Neural cell (in vitro differentiated cells): ENCODE data around the gene ALK. TPM values are rescaled to one million over a fixed set of nuclear protein-coding genes. Genes with fewer than 3 reads are reported as not detected.

Source experiments
- H2AFZ ChIP-seq: fragments of 200-600, 300-800 bp; sonication (generic), shearing (Covaris generic); 2 replicates; pipeline ENCODE4 v1.6.0; 2014; ENCODE audit warnings: low read depth, mild to moderate bottlenecking, antibody characterized with exemption, low read length, moderate library complexity
- H3F3A ChIP-seq: fragments of 200-600 bp; shearing (Covaris generic); 2 replicates; pipeline ENCODE4 v1.6.1; 2016; ENCODE audit warnings: mild to moderate bottlenecking, moderate library complexity, mixed read lengths, antibody characterized with exemption, low read length; ENCODE audit not compliant: insufficient read depth, poor library complexity, severe bottlenecking
- H3K27ac ChIP-seq: fragments of 200-600, 300-800 bp; sonication (generic), shearing (Covaris generic); 2 replicates; pipeline ENCODE4 v1.5.1; 2014; ENCODE audit warnings: mild to moderate bottlenecking, low read length, moderate library complexity
- H3K27me3 ChIP-seq: fragments of 300-800, 200-600 bp; sonication (generic), shearing (Covaris generic); 2 replicates; pipeline ENCODE4 v1.6.0; 2014; ENCODE audit warnings: mild to moderate bottlenecking, low read depth, low read length, moderate library complexity; ENCODE audit not compliant: insufficient read depth
- H3K36me3 ChIP-seq: fragments of 300-800, 200-600 bp; sonication (generic), shearing (Covaris generic); 2 replicates; pipeline ENCODE4 v1.5.1; 2014; ENCODE audit warnings: mild to moderate bottlenecking, antibody characterized with exemption, low read length, moderate library complexity; ENCODE audit not compliant: insufficient read depth
- H3K4me2 ChIP-seq: fragments of 300-800, 200-600 bp; sonication (generic), shearing (Covaris generic); 2 replicates; pipeline ENCODE4 v1.6.0; 2014; ENCODE audit warnings: mild to moderate bottlenecking, low read length
- H3K4me3 ChIP-seq: fragments of 300-800, 200-600 bp; sonication (generic), shearing (Covaris generic); 2 replicates; pipeline ENCODE4 v1.5.1; 2014; ENCODE audit warnings: mild to moderate bottlenecking, low read length, moderate library complexity
- H3K79me2 ChIP-seq: fragments of 200-600 bp; shearing (Covaris generic); replicated peaks from 2 replicates; pipeline ENCODE4 v1.6.0; 2014; ENCODE audit warnings: mild to moderate bottlenecking, low read length, moderate library complexity; ENCODE audit not compliant: insufficient read depth
- H3K9ac ChIP-seq: fragments of 300-800, 200-600 bp; sonication (generic), shearing (Covaris generic); 2 replicates; pipeline ENCODE4 v1.6.1; 2016; ENCODE audit warnings: mild to moderate bottlenecking, low read length, mixed read lengths
- H3K9me2 ChIP-seq: fragments of 200-600 bp; shearing (Covaris generic); 2 replicates; pipeline ENCODE4 v1.6.1; 2016; ENCODE audit warnings: mild to moderate bottlenecking, low read length, mixed read lengths; ENCODE audit not compliant: insufficient read depth
- H3K9me3 ChIP-seq: fragments of 200-600, 300-800 bp; sonication (generic), shearing (Covaris generic); 2 replicates; pipeline ENCODE4 v1.6.1; 2016; ENCODE audit warnings: mild to moderate bottlenecking, mixed run types, low read length, moderate library complexity, mixed read lengths
- H4K20me1 ChIP-seq: fragments of 200-600 bp; shearing (Covaris generic); 2 replicates; pipeline ENCODE4 v1.6.1; 2016; ENCODE audit warnings: mild to moderate bottlenecking, mixed run types; ENCODE audit not compliant: insufficient read depth
- EP300 ChIP-seq: fragments of 450-650 bp; conservative IDR thresholded peaks from 2 replicates; pipeline ENCODE4 v1.6.1; 2014; ENCODE audit warnings: antibody characterized with exemption, mild to moderate bottlenecking, moderate library complexity; ENCODE audit not compliant: poor library complexity, severe bottlenecking
- EZH2 ChIP-seq: fragments of 200-600, 300-800 bp; shearing (Covaris generic), sonication (generic); IDR thresholded peaks from 2 replicates; pipeline ENCODE4 v1.6.1; 2014; ENCODE audit warnings: antibody characterized with exemption, low read length, borderline replicate concordance, mild to moderate bottlenecking; ENCODE audit not compliant: insufficient read depth, poor library complexity, severe bottlenecking
- MXI1 ChIP-seq: fragments of 450-650 bp; conservative IDR thresholded peaks from 2 replicates; pipeline ENCODE4 v1.6.1; 2014; ENCODE audit warnings: antibody characterized with exemption, mild to moderate bottlenecking; ENCODE audit not compliant: poor library complexity, severe bottlenecking
- POLR2AphosphoS5 ChIP-seq: IDR thresholded peaks from 2 replicates; pipeline ENCODE4 v1.6.1; 2012
- RAD21 ChIP-seq: fragments of 450-650 bp; conservative IDR thresholded peaks from 2 replicates; pipeline ENCODE4 v1.6.1; 2014; ENCODE audit warnings: antibody characterized with exemption, mild to moderate bottlenecking, moderate library complexity
- SMC3 ChIP-seq: fragments of 450-650 bp; conservative IDR thresholded peaks from 2 replicates; pipeline ENCODE4 v1.6.1; 2014; ENCODE audit warnings: antibody characterized with exemption, mild to moderate bottlenecking, moderate library complexity; ENCODE audit not compliant: poor library complexity
- TAF1 ChIP-seq: IDR thresholded peaks from 2 replicates; pipeline ENCODE4 v1.6.1; 2012; ENCODE audit warnings: low read depth
- polyA plus RNA-seq: library from polyadenylated mRNA; depleted of rRNA; stranded (reverse); fragments of >200 nt; gene quantifications from 2 replicates; pipeline ENCODE4 v1.2.3, GENCODE V29; 2014
- TF ChIP-seq, protein P1 (sequence below): fragments of 450-650 bp; IDR thresholded peaks from 2 replicates; pipeline ENCODE4 v1.5.1; 2014; ENCODE audit warnings: antibody characterized with exemption, mild to moderate bottlenecking, moderate library complexity; ENCODE audit not compliant: poor library complexity, severe bottlenecking
- TF ChIP-seq, protein P2 (sequence below): IDR thresholded peaks from 2 replicates; pipeline ENCODE4 v1.6.1; 2012; ENCODE audit warnings: borderline replicate concordance

ALK gene
- polyA plus RNA-seq, 1 donor from 2014 or later, result 7.1 TPM

DNA sequence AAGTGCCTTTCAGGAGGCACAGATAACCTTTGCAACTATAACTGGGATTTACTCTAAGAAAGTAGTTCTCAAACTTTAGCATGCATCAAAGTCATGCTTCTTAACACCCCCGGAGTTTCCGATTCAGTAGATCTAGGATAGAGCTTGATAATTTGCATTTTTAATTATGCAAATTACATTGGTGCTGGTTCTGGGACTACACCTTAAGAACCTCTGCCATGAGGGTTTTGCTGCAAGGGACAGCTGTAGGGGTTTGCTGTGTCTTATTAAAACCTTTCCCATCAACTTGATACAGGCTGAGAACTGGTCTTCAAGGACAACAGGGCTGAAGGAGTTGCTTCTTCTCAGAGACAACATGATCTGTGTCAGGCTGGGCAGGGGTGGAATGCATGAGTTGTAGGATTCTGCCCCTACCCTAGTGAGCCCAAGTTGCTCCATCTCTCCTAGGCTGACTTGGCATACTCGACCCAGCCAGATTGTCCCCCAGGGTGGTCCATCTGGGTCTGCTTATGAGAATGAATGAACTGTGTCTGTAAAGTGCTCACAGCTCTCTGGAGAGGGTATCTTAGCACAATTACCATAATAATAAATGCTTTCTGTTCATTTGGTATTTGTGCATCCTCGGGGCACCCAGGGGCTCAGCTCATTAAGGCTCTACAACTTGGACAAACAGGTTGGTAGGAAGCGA is 573.5 kb downstream of the ALK start:
- H3K4me2 ChIP-seq, result no peak overlapping the region

GRCh38 chr2:29345236-29345635 is 576.1 kb downstream of the ALK start:
- Histone ChIP-seq H4K20me1 (no peaks in the 10 kb centered on the region), H3K36me3 (no peaks in the 10 kb centered on the region), H3K9ac (no peak overlapping the region), H2AFZ (no peak overlapping the region), H3K4me2 (no peak overlapping the region), H3K4me3 (no peak overlapping the region), H3F3A (no peaks in the 10 kb centered on the region), H3K9me2 (no peaks in the 10 kb centered on the region), H3K27me3 (no peaks in the 10 kb centered on the region), H3K79me2 (no peaks in the 10 kb centered on the region), H3K9me3 (no peaks in the 10 kb centered on the region), H3K27ac (no peak overlapping the region)
- TF ChIP-seq TAF1, result no peak
- TF ChIP-seq, protein P1, sequence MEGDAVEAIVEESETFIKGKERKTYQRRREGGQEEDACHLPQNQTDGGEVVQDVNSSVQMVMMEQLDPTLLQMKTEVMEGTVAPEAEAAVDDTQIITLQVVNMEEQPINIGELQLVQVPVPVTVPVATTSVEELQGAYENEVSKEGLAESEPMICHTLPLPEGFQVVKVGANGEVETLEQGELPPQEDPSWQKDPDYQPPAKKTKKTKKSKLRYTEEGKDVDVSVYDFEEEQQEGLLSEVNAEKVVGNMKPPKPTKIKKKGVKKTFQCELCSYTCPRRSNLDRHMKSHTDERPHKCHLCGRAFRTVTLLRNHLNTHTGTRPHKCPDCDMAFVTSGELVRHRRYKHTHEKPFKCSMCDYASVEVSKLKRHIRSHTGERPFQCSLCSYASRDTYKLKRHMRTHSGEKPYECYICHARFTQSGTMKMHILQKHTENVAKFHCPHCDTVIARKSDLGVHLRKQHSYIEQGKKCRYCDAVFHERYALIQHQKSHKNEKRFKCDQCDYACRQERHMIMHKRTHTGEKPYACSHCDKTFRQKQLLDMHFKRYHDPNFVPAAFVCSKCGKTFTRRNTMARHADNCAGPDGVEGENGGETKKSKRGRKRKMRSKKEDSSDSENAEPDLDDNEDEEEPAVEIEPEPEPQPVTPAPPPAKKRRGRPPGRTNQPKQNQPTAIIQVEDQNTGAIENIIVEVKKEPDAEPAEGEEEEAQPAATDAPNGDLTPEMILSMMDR, result no peak
- TF ChIP-seq, protein P2, sequence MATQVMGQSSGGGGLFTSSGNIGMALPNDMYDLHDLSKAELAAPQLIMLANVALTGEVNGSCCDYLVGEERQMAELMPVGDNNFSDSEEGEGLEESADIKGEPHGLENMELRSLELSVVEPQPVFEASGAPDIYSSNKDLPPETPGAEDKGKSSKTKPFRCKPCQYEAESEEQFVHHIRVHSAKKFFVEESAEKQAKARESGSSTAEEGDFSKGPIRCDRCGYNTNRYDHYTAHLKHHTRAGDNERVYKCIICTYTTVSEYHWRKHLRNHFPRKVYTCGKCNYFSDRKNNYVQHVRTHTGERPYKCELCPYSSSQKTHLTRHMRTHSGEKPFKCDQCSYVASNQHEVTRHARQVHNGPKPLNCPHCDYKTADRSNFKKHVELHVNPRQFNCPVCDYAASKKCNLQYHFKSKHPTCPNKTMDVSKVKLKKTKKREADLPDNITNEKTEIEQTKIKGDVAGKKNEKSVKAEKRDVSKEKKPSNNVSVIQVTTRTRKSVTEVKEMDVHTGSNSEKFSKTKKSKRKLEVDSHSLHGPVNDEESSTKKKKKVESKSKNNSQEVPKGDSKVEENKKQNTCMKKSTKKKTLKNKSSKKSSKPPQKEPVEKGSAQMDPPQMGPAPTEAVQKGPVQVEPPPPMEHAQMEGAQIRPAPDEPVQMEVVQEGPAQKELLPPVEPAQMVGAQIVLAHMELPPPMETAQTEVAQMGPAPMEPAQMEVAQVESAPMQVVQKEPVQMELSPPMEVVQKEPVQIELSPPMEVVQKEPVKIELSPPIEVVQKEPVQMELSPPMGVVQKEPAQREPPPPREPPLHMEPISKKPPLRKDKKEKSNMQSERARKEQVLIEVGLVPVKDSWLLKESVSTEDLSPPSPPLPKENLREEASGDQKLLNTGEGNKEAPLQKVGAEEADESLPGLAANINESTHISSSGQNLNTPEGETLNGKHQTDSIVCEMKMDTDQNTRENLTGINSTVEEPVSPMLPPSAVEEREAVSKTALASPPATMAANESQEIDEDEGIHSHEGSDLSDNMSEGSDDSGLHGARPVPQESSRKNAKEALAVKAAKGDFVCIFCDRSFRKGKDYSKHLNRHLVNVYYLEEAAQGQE, result no peak
- no peak for TF ChIP-seq EZH2
- TF ChIP-seq EP300, result no peak
- TF ChIP-seq SMC3, result no peak
- no peak for TF ChIP-seq POLR2AphosphoS5
- TF ChIP-seq RAD21, result no peak
- no peak for TF ChIP-seq MXI1

More for the DNA sequence above, 573.5 kb downstream of the ALK start:
- no peak for TF ChIP-seq POLR2AphosphoS5
- no peak for TF ChIP-seq MXI1
- TF ChIP-seq, protein P1, result no peak
- no peak for TF ChIP-seq RAD21
- TF ChIP-seq, protein P2, result no peak
- no peak for TF ChIP-seq EZH2
- no peak for TF ChIP-seq EP300
- TF ChIP-seq TAF1, result no peak
- TF ChIP-seq SMC3, result no peak
- no peak overlapping the region for H2AFZ ChIP-seq
- H3K27me3 ChIP-seq, result no peaks in the 10 kb centered on the region
- no peak overlapping the region for H3K4me3 ChIP-seq
- H3K9me3 ChIP-seq, result no peaks in the 10 kb centered on the region
- no peaks in the 10 kb centered on the region for H3F3A ChIP-seq
- no peaks in the 10 kb centered on the region for H3K36me3 ChIP-seq
- no peaks in the 10 kb centered on the region for H4K20me1 ChIP-seq
- no peak overlapping the region for H3K9ac ChIP-seq
- no peaks in the 10 kb centered on the region for H3K9me2 ChIP-seq
- no peak overlapping the region for H3K27ac ChIP-seq
- no peaks in the 10 kb centered on the region for H3K79me2 ChIP-seq
